ENCODE results near the gene SHFL.
A peak's percentile ranks its signal among the peaks of the same experiment; 100 is the strongest.

Gene SHFL

GRCh38 chr19:10109528-10109927 is 23.4 kb downstream of the SHFL start:
- no peak for DNase-seq (ENCODE audit: low read depth)

- no peak for DNase-seq (ENCODE audit: low read depth)
Measured at GRCh38 chr19:10110076-10110971, 24.2 kb downstream of the SHFL start.

- no peak for DNase-seq (ENCODE audit: low read depth)
Measured at GRCh38 chr19:10110972-10111317, 24.8 kb downstream of the SHFL start.

GRCh38 chr19:10111405-10111811 is 25.3 kb downstream of the SHFL start, which contains the start of gene P2RY11:
Gene P2RY11, plus strand, starts transcription at chr19:10111693. Its CDS starts 29 bp downstream, at chr19:10111722.
- no peak for DNase-seq (ENCODE audit: low read depth)

- DNase-seq (ENCODE audit: low read depth), result no peak
Measured at GRCh38 chr19:10112037-10112761, 26.1 kb downstream of the SHFL start.

GRCh38 chr19:10112895-10113591 is 26.9 kb downstream of the SHFL start:
- peak; percentile 56 for DNase-seq (ENCODE audit: low read depth)

- DNase-seq (ENCODE audit: low read depth), result no peak
Measured at GRCh38 chr19:10113592-10113963, 27.5 kb downstream of the SHFL start.

- no peak for DNase-seq (ENCODE audit: low read depth)
Measured at GRCh38 chr19:10113964-10114650, 28.0 kb downstream of the SHFL start.

- no peak for DNase-seq (ENCODE audit: low read depth)
Measured at GRCh38 chr19:10114651-10115391, 28.7 kb downstream of the SHFL start.

GRCh38 chr19:10115392-10116084 is 29.4 kb downstream of the SHFL start:
- no peak for DNase-seq (ENCODE audit: low read depth)

- no peak for DNase-seq (ENCODE audit: low read depth)
Measured at GRCh38 chr19:10116085-10116865, 30.2 kb downstream of the SHFL start.

GRCh38 chr19:10116866-10117616 is 30.9 kb downstream of the SHFL start:
- no peak for DNase-seq (ENCODE audit: low read depth)

- DNase-seq (ENCODE audit: low read depth), result no peak
Measured at GRCh38 chr19:10118960-10119359, 32.8 kb downstream of the SHFL start.

GRCh38 chr19:10120538-10121189 is 34.5 kb downstream of the SHFL start:
- DNase-seq (ENCODE audit: low read depth), result no peak

- no peak for DNase-seq (ENCODE audit: low read depth)
Measured at GRCh38 chr19:10122045-10122444, 35.9 kb downstream of the SHFL start.

- DNase-seq (ENCODE audit: low read depth), result no peak
Measured at GRCh38 chr19:10124429-10124828, 38.3 kb downstream of the SHFL start.

GRCh38 chr19:10126213-10126639 is 40.1 kb downstream of the SHFL start:
- DNase-seq (ENCODE audit: low read depth), result no peak

GRCh38 chr19:10132905-10133304 is 46.8 kb downstream of the SHFL start:
- DNase-seq (ENCODE audit: low read depth), result no peak

GRCh38 chr19:10133596-10133995 is 47.5 kb downstream of the SHFL start:
- no peak for DNase-seq (ENCODE audit: low read depth)

All from activated T-cell treated with anti-CD3 and anti-CD28 coated beads for 1 hour (primary cell).